GM12878 (cell line): ENCODE results near the gene UBL4A. TPM values are rescaled to one million over a fixed set of nuclear protein-coding genes. Genes with fewer than 3 reads are reported as not detected.
A peak's percentile ranks its signal among the peaks of the same experiment; 100 is the strongest.

Experiments
- ATAC-seq: fragments of 200-7000 bp; cut with Tn5 transposase; 3 replicates; pipeline ENCODE4 v1.9.1; 2020; ENCODE audit warnings: mild to moderate bottlenecking, moderate library complexity
- BruUV-seq: library from RNA; stranded (reverse); fragments of 400-500 nt; replicated peaks from 2 replicates; lab custom pipeline; 2021; lab: Mats Ljungman, UMichigan
- CTCF ChIA-PET: fragments of 300-600 bp; sonication (Branson Sonifier 250); formaldehyde crosslinking; extraction: SDS; loops from one replicate; lab custom pipeline; 2021; ENCODE audit warnings: inconsistent platforms; lab: Yijun Ruan, JAX
- POLR2A ChIA-PET: fragments of 350-600 bp; formaldehyde crosslinking; extraction: SDS; loops from one replicate; lab custom pipeline; 2021; ENCODE audit warnings: inconsistent platforms; lab: Charles Lee
- RAD21 ChIA-PET: fragments of 300-600 bp; sonication (Branson Sonifier 250); formaldehyde crosslinking; loops from one replicate; lab custom pipeline; 2023; ENCODE audit warnings: antibody characterized with exemption; ENCODE audit not compliant: unreplicated experiment; lab: Charles Lee
- SMC1A ChIA-PET: fragments of 300-600 bp; sonication (Branson Sonifier 250); formaldehyde crosslinking; loops from one replicate; lab custom pipeline; 2023; ENCODE audit not compliant: unreplicated experiment, uncharacterized antibody; lab: Charles Lee
- DNase-seq: peaks from one replicate; pipeline ENCODE4 v3.0.0-alpha.2; 2011; ENCODE audit warnings: low read depth, low spot score
- FAIRE-seq: peaks from 3 replicates; lab custom pipeline; 2011; peaks lifted over from hg19 to GRCh38; lab: Jason Lieb, UNC
- H2AFZ ChIP-seq: 2 replicates; pipeline ENCODE4 v1.6.0; 2011; ENCODE audit warnings: low read depth, low read length, control low read depth; ENCODE audit not compliant: control insufficient read depth
- H3K27ac ChIP-seq: 2 replicates; pipeline ENCODE4 v1.5.1; 2011; ENCODE audit warnings: control low read depth; ENCODE audit not compliant: control insufficient read depth, insufficient read depth
- H3K27me3 ChIP-seq, 2 experiments: replicated peaks in 1 of 2; 2 replicates each; pipeline versions ENCODE4 v1.6.0 to v1.6.1; 2011; ENCODE audit warnings: low read length in 1 of 2; ENCODE audit not compliant: control insufficient read depth in 2 of 2, insufficient read depth in 2 of 2
- H3K36me3 ChIP-seq, 2 experiments: 2 replicates each; pipeline ENCODE4 v1.5.1; 2011; ENCODE audit warnings: low read length in 1 of 2; ENCODE audit not compliant: control insufficient read depth in 2 of 2, insufficient read depth in 2 of 2
- H3K4me1 ChIP-seq: 2 replicates; pipeline ENCODE4 v1.6.1; 2011; ENCODE audit warnings: mild to moderate bottlenecking, low read length, moderate library complexity, mixed read lengths; ENCODE audit not compliant: control insufficient read depth, insufficient read depth
- H3K4me2 ChIP-seq: 2 replicates; pipeline ENCODE4 v1.6.0; 2011; ENCODE audit warnings: control low read depth; ENCODE audit not compliant: control insufficient read depth, insufficient read depth
- H3K4me3 ChIP-seq: fragments of 200-600 bp; sonication (generic); 2 replicates; pipeline ENCODE4 v1.5.1; 2016
- H3K79me2 ChIP-seq: 2 replicates; pipeline ENCODE4 v1.6.0; 2011; ENCODE audit warnings: low read length; ENCODE audit not compliant: control insufficient read depth, insufficient read depth
- H3K9ac ChIP-seq: 2 replicates; pipeline ENCODE4 v1.8.0; 2011; ENCODE audit warnings: low read length, control low read depth, mixed read lengths; ENCODE audit not compliant: control insufficient read depth, insufficient read depth
- H3K9me3 ChIP-seq: replicated peaks from 3 replicates; pipeline ENCODE4 v1.5.1; 2011; ENCODE audit warnings: mild to moderate bottlenecking, low read length; ENCODE audit not compliant: control insufficient read depth, insufficient read depth
- H4K20me1 ChIP-seq: 2 replicates; pipeline ENCODE4 v1.6.0; 2011; ENCODE audit not compliant: control insufficient read depth, insufficient read depth
- BHLHE40 ChIP-seq, 2 experiments: fragments of 450-650 bp in 1 of 2; IDR thresholded peaks; 2 replicates each; pipeline ENCODE4 v1.6.1; 2011 to 2017; ENCODE audit warnings: low read depth in 2 of 2, borderline replicate concordance in 1 of 2, improper control_type of control experiment in 1 of 2, low read length in 1 of 2, mild to moderate bottlenecking in 1 of 2
- IKZF1 ChIP-seq: fragments of 450-650 bp; conservative IDR thresholded peaks from 2 replicates; pipeline ENCODE4 v1.6.1; 2017; ENCODE audit warnings: antibody characterized with exemption, mild to moderate bottlenecking
- MAX ChIP-seq: IDR thresholded peaks from 2 replicates; pipeline ENCODE4 v1.6.1; 2012; ENCODE audit warnings: low read depth, low read length, improper control_type of control experiment
- MYB ChIP-seq: fragments of 150-350 bp; IDR thresholded peaks from 2 replicates; pipeline ENCODE4 v1.6.1; 2014; ENCODE audit warnings: mild to moderate bottlenecking, low read depth, low read length, borderline replicate concordance
- RAD51 ChIP-seq: fragments of 450-650 bp; IDR thresholded peaks from 2 replicates; pipeline ENCODE4 v1.6.1; 2016; ENCODE audit warnings: moderate library complexity, mild to moderate bottlenecking, inconsistent platforms
- TARDBP ChIP-seq: IDR thresholded peaks from 2 replicates; pipeline ENCODE4 v1.6.1; 2016; ENCODE audit warnings: borderline replicate concordance
- ZBTB11 ChIP-seq: fragments of 450-650 bp; formaldehyde crosslinking; IDR thresholded peaks from 2 replicates; pipeline ENCODE4 v1.5.0; 2022; ENCODE audit warnings: mild to moderate bottlenecking, missing genetic modification characterization
- ZSCAN29 ChIP-seq: fragments of 450-650 bp; IDR thresholded peaks from 2 replicates; pipeline ENCODE4 v1.6.1; 2017; ENCODE audit warnings: mild to moderate bottlenecking, moderate library complexity
- WGBS: methylation state at CpG from one replicate; pipeline ENCODE4 v1.1.6; 2016; ENCODE audit warnings: low lambda C conversion rate; ENCODE audit not compliant: insufficient replicate concordance, insufficient coverage; ENCODE audit errors: missing lambda C conversion rate; 5-methylcytosine and 5-hydroxymethylcytosine counted together
- in situ Hi-C: fragments of 300-500 bp; cut with MboI; formaldehyde crosslinking; loops from 9 replicates; pipeline ENCODE4 v1.14.3; 2018; ENCODE audit warnings: mixed read lengths
- intact Hi-C: fragments of 100-400 bp; cut with micrococcal nuclease; formaldehyde crosslinking; loops from one replicate; pipeline ENCODE4 v1.14.2; 2022; ENCODE audit not compliant: unreplicated experiment
- polyA plus RNA-seq, 11 experiments: library from polyadenylated mRNA; depleted of rRNA in 4 of 11; unstranded in 6 of 11; stranded (reverse) in 5 of 11; fragments of >200 nt; fragmentation: Nextera tagmentation in 4 of 11; fragmentation: Illumina TruSeq in 1 of 11; extraction: Ambion mirVana in 4 of 11; extraction: Trizol in 1 of 11; gene quantifications; 1 replicate in 1 of 11; 2 replicates in 10 of 11; pipeline versions ENCODE4 v1.2.1 to v1.2.3, GENCODE V29; 2011 to 2016; ENCODE audit warnings: inconsistent platforms in 2 of 11, missing spikeins in 2 of 11, low read depth in 1 of 11
- total RNA-seq, 4 experiments: library from RNA; depleted of rRNA in 3 of 4; stranded (reverse); fragments of >200 nt in 3 of 4; fragmentation: Illumina TruSeq in 1 of 4; extraction: Trizol in 1 of 4; gene quantifications; 2 replicates each; pipeline versions ENCODE4 v1.2.1 to v1.2.3, GENCODE V29; 2013 to 2021
- TF ChIP-seq, protein P1 (sequence below): IDR thresholded peaks from 2 replicates; pipeline ENCODE4 v1.6.1; 2011; ENCODE audit warnings: borderline replicate concordance, low read depth, mild to moderate bottlenecking, moderate library complexity, mixed read lengths, low read length; ENCODE audit not compliant: insufficient read depth; ENCODE audit errors: extremely low read length
- TF ChIP-seq, protein P2 (sequence below): fragments of 450-650 bp; IDR thresholded peaks from 2 replicates; pipeline ENCODE4 v1.6.1; 2018; ENCODE audit warnings: mild to moderate bottlenecking, low read depth, moderate library complexity; ENCODE audit not compliant: partially characterized antibody

The UBL4A gene
- total and polyA plus RNA-seq, 10 of the 15 experiments (the other 5 are each of a cell fraction or from before 2014, with no cell fraction given): 4.2 to 49.9 (median 34.0) TPM

DNA sequence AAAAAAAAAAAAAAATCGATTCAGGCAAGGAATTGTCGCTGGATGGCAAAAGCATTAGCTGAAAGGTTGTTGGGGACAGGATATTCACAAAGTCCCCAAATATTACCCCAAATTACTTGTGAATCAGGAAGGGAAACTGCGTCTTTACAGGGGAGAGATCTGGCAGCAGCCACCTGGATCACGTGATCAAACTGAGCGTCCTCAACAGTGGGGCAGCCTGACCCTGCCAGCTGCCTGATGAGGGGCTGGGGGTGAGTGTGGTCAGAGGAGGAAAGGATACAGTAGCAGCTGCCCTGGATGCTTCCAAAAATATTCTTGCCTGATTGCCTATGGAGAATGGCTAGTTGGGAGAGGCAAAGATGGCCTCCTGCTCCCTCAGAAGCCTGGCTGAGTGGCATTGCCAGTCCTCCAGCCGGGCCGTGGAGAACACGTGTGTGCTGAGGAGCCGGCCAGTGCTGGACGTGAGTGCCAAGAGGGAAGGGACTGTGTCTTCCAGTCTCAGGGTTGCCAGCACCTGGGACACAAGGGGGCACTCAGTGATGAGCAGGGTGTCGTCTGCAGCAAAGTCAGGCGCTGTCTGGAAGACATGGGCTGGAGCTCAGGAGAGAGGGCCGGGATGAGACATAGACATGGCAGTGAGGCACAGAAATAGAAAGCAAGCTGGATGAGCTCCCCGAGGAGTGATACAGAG, 4.4 kb downstream of the UBL4A start:
- POLR2A ChIA-PET: interaction anchor here (1.4 kb wide), 1 partner anchor 7 kb away, joined by 3 read pairs; no protein-coding TSS in a partner anchor
- Histone ChIP-seq H3K4me3 (no peak overlapping the region), H3K9ac (no peak overlapping the region), H3K4me1 (peaks cover 8% of the 10 kb centered on the region; the same call in 1 of the 2 replicates), H3K4me2 (no peak overlapping the region), H3K9me3 (no peaks in the 10 kb centered on the region), H4K20me1 (no peaks in the 10 kb centered on the region), H2AFZ (no peak overlapping the region), H3K27ac (no peak overlapping the region), H3K36me3 (no peaks in the 10 kb centered on the region; a peak in 2 of 4 replicates), H3K27me3 (no peaks in the 10 kb centered on the region), H3K79me2 (peaks cover 16% of the 10 kb centered on the region)
- DNase-seq (no peak), ATAC-seq (no peak), FAIRE-seq (no peak)
- RAD21 ChIA-PET: no interaction called here
- WGBS: 68% methylated on average over 14 of the region's 14 CpGs
- BruUV-seq: no TSS peak
- SMC1A ChIA-PET: interaction anchor here (0.6 to 0.9 kb wide), 2 partner anchors 26 to 45 kb away, joined by 3 to 5 read pairs; no protein-coding TSS in a partner anchor
- TF ChIP-seq MYB: no peak
- TF ChIP-seq IKZF1: no peak
- no peak for TF ChIP-seq TARDBP
- peak; percentile 11; the same call in 1 of the 2 replicates for TF ChIP-seq ZBTB11
- peak in 1 of 2 experiments; percentile 58; a peak in 1 of 4 replicates for TF ChIP-seq BHLHE40 (IDR thresholded peaks at IDR 0.05; ENCODE audit: borderline replicate concordance in 1 of 2, low read depth in 2 of 2, low read length in 1 of 2)
- TF ChIP-seq ZSCAN29: no peak
- TF ChIP-seq, protein P1, sequence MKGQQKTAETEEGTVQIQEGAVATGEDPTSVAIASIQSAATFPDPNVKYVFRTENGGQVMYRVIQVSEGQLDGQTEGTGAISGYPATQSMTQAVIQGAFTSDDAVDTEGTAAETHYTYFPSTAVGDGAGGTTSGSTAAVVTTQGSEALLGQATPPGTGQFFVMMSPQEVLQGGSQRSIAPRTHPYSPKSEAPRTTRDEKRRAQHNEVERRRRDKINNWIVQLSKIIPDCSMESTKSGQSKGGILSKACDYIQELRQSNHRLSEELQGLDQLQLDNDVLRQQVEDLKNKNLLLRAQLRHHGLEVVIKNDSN: peak; percentile 54
- no peak for TF ChIP-seq MAX
- TF ChIP-seq, protein P2, sequence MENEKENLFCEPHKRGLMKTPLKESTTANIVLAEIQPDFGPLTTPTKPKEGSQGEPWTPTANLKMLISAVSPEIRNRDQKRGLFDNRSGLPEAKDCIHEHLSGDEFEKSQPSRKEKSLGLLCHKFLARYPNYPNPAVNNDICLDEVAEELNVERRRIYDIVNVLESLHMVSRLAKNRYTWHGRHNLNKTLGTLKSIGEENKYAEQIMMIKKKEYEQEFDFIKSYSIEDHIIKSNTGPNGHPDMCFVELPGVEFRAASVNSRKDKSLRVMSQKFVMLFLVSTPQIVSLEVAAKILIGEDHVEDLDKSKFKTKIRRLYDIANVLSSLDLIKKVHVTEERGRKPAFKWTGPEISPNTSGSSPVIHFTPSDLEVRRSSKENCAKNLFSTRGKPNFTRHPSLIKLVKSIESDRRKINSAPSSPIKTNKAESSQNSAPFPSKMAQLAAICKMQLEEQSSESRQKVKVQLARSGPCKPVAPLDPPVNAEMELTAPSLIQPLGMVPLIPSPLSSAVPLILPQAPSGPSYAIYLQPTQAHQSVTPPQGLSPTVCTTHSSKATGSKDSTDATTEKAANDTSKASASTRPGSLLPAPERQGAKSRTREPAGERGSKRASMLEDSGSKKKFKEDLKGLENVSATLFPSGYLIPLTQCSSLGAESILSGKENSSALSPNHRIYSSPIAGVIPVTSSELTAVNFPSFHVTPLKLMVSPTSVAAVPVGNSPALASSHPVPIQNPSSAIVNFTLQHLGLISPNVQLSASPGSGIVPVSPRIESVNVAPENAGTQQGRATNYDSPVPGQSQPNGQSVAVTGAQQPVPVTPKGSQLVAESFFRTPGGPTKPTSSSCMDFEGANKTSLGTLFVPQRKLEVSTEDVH: no peak
- TF ChIP-seq RAD51: peak; percentile 88
- CTCF ChIA-PET: interaction anchor here (0.6 to 2.5 kb wide), 3 partner anchors 45 to 811 kb away, joined by 4 to 8 read pairs (median 4); no protein-coding TSS in a partner anchor
- intact Hi-C loops (no loop called here), in situ Hi-C loops (no loop called here)
